GM18499 (cell line): ENCODE data around the gene ARID3B.

Experiments
- ATAC-seq: cut with Tn5 transposase; IDR thresholded peaks from one replicate; pipeline ENCODE4 v1.9.1; 2021; ENCODE audit warnings: moderate number of reproducible peaks; ENCODE audit not compliant: insufficient read depth, unreplicated experiment

Gene ARID3B

DNA sequence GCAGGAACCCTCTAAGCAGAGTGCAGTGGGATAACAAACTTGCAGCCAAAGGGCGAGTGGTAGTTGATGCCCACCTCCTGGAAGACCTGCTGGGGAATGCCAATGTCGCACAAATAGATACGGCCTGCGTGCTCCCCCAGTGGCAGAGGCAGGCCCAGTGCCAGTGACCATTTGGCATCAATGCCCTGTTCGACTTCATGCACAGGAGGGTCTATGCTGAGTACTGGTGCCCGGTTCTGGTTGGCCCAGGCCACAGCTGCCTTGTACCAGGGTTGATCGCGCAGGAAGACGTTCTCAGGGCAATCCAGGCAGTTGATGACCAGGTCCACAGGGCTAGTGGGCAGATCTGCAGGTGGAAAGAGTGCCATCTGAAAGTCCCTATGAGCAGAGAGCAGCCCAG lies 91.6 kb downstream of the ARID3B start:
- no peak for ATAC-seq

DNA sequence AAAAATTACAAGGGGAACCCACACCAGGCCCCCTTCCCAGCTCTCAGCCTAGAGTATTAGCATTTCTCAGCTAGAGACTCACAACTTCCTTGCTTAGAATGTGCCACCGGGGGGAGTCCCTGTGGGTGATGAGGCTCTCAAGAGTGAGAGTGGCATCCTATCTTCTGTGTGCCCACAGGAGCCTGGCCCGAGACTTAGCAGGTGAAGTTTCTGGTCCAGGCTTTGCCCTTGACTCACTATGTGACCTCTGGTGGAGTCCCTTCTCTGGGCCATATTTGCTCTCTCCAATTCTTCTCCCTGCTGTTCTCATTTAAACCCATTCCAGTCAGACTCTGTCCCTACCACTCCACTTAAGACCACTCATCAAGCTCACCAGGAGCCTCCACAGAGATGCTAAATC lies 92.8 kb downstream of the ARID3B start:
- ATAC-seq, result no peak

DNA sequence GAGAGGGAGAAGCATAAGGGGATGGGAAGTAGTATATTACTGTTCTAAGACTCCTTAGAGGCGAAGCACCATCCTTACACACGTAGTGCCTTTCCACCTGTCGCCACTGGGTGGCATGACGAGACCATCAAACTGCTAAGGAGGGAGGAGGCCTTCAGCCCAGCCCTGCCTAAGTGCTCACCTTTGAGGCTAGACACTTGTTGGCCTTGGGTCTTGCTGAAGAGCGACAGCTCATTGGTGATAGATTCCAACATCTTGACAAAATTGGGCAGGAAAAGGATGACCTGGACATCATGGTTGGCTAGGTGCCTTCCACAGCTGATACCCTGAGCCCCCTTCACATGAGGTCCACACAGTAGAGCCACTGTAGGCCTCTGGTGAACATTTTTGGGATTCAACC lies 94.2 kb downstream of the ARID3B start:
- ATAC-seq, result no peak

DNA sequence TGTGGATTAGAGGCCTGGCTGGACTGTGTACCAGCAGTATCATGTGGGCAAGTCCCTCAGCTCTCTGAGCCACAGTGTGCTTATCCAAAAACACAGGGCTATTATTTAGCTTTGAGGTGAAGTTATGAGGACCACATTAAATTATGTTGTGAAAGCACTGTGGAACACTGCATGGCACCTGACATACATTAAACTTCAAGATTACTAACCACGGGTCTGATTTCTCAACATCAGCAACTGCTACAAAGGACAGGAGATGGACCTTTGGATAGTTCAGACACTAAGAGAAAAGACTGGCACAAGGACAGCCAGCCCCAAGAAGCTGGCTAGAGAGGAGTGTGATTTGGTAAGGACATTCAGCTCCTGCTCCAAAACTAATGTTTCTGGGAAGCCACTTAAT lies 96.0 kb downstream of the ARID3B start:
- no peak for ATAC-seq

DNA sequence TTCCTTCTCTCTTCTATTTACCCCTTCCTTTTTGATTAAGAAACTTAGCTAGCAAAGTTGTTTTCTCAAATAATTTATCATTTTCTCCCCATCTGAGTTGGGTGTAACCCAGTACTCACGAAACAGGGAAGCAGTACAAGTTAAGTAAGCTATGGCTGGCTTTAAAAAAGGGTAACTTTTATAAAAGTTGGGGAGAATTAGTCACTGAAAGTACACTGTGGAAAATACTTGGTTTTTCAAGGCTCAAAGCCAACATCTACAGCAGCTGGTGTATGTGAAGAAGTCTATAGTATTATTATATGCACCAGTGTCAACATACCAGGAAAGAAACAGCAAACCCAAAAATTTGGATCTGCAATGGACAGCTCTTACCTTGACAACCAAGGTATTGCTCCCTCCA lies 100.1 kb downstream of the ARID3B start:
- ATAC-seq, result no peak

GRCh38 chr15:74642348-74642733 lies 101.3 kb downstream of the ARID3B start:
- no peak for ATAC-seq

GRCh38 chr15:74642734-74643664 lies 102.0 kb downstream of the ARID3B start:
- no peak for ATAC-seq

DNA sequence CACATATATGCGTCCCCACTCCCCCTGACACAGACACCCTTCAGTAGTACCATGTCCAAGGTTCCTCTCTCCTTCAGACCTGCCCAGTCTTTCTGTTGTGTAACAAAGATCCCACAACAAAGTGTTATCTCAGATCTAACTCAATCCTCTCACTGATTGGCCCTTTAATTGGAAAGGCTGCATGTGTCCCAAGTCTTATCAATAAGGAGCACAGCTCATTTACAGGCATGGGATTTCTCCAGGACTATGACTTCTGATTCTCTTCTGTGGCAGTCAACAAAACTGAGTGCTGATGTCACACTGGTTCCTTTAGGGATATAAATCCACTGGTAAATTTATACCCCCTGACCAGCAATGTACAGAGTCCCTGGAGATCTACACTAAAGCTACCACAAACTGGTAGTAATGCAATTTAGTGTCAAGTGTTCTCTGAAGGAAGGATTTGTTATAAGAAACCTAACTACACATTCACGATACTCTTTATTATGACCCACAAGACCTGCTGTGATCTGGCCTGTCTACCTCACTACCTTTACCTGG lies 102.7 kb downstream of the ARID3B start:
- ATAC-seq, result no peak

- ATAC-seq, result no peak
Measured at GRCh38 chr15:74646480-74646879, 105.5 kb downstream of the ARID3B start.
